Esophagus squamous epithelium (tissue), 4 donors: Measurements from ENCODE around the gene NMT1.

Source experiments
- POLR2A ChIP-seq, 4 donors: fragments of 450-650 bp; IDR thresholded peaks; one replicate each; pipeline ENCODE4 v1.6.1; 2017; ENCODE audit warnings: antibody characterized with exemption in 4 of 4, mild to moderate bottlenecking in 4 of 4, moderate library complexity in 3 of 4
- TF ChIP-seq, protein P1 (sequence below), 6 experiments: fragments of 450-650 bp in 4 of 6; fragments of 200-600 bp in 2 of 6; sonication (generic) in 2 of 6; IDR thresholded peaks; one replicate each; pipeline ENCODE4 v1.5.1; 2016 to 2019; ENCODE audit warnings: antibody characterized with exemption in 6 of 6, mild to moderate bottlenecking in 4 of 6, moderate library complexity in 4 of 6

GRCh38 chr17:45036691-45037090, 24.4 kb upstream of the NMT1 start:
- TF ChIP-seq, protein P1, sequence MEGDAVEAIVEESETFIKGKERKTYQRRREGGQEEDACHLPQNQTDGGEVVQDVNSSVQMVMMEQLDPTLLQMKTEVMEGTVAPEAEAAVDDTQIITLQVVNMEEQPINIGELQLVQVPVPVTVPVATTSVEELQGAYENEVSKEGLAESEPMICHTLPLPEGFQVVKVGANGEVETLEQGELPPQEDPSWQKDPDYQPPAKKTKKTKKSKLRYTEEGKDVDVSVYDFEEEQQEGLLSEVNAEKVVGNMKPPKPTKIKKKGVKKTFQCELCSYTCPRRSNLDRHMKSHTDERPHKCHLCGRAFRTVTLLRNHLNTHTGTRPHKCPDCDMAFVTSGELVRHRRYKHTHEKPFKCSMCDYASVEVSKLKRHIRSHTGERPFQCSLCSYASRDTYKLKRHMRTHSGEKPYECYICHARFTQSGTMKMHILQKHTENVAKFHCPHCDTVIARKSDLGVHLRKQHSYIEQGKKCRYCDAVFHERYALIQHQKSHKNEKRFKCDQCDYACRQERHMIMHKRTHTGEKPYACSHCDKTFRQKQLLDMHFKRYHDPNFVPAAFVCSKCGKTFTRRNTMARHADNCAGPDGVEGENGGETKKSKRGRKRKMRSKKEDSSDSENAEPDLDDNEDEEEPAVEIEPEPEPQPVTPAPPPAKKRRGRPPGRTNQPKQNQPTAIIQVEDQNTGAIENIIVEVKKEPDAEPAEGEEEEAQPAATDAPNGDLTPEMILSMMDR (IDR thresholded peaks at IDR 0.05) = no peak
- TF ChIP-seq POLR2A (IDR thresholded peaks at IDR 0.05) = no peak
